Right lobe of liver (tissue), 6 donors: Measurements from ENCODE around the gene PCK1. TPM values are rescaled to one million over a fixed set of nuclear protein-coding genes. Genes with fewer than 3 reads are reported as not detected.

Experiments used
- ATAC-seq, 4 donors: fragments of 200-7000 bp; cut with Tn5 transposase; one replicate each; pipeline ENCODE4 v1.9.1; 2020; ENCODE audit warnings: mild to moderate bottlenecking in 4 of 4, moderate library complexity in 4 of 4
- DNase-seq, 3 donors: peaks; one replicate each; pipeline ENCODE4 v3.0.0-alpha.2; 2020
- H3K27ac ChIP-seq, 3 donors: fragments of 200-600 bp; one replicate each; pipeline ENCODE4 v1.8.0; 2022
- H3K27me3 ChIP-seq, 2 donors: fragments of 200-600 bp; one replicate each; pipeline ENCODE4 v1.8.0; 2022
- H3K36me3 ChIP-seq, 4 donors: fragments of 200-600 bp; sonication (generic) in 1 of 4; one replicate each; pipeline versions ENCODE4 v1.5.1 to v1.8.0; 2017 to 2022; ENCODE audit warnings: control low read depth in 1 of 4
- H3K4me1 ChIP-seq, 4 donors: fragments of 200-600 bp; sonication (generic) in 1 of 4; one replicate each; pipeline versions ENCODE4 v1.5.1 to v1.8.0; 2017 to 2022; ENCODE audit warnings: control low read depth in 1 of 4
- H3K4me3 ChIP-seq, 3 donors: fragments of 200-600 bp; one replicate each; pipeline ENCODE4 v1.8.0; 2022
- H3K9me3 ChIP-seq, 4 donors: fragments of 200-600 bp; sonication (generic) in 1 of 4; one replicate each; pipeline versions ENCODE4 v1.5.1 to v1.8.0; 2017 to 2022; ENCODE audit warnings: control low read depth in 1 of 4
- POLR2A ChIP-seq: fragments of 450-650 bp; IDR thresholded peaks from one replicate; pipeline ENCODE4 v1.6.1; 2017; ENCODE audit warnings: antibody characterized with exemption, mild to moderate bottlenecking
- WGBS: methylation state at CpG from one replicate; pipeline ENCODE4 v1.1.6; 2018; ENCODE audit warnings: low coverage, low lambda C conversion rate; ENCODE audit not compliant: insufficient coverage; ENCODE audit errors: missing lambda C conversion rate; 5-methylcytosine and 5-hydroxymethylcytosine counted together
- intact Hi-C, 2 donors: fragments of 100-400 bp; cut with DNase I; formaldehyde crosslinking; loops; one replicate each; pipeline versions ENCODE4 v1.11.2 to v1.14.1; 2022
- total RNA-seq, 6 experiments: library from RNA; depleted of rRNA in 2 of 6; stranded (reverse); fragments of >200 nt in 2 of 6; fragmentation: NEBNext Ultra II Directional in 3 of 6; extraction: Animal tissue kit (Norgen Biotek cat#: 25700) in 3 of 6; gene quantifications; one replicate each; pipeline versions ENCODE4 v1.1.0 to v1.2.4, GENCODE V29; 2016 to 2023
- TF ChIP-seq, protein P1 (sequence below), 4 donors: fragments of 200-600 bp in 3 of 4; fragments of 450-650 bp in 1 of 4; IDR thresholded peaks; one replicate each; pipeline versions ENCODE4 v1.5.1 to v1.8.0; 2016 to 2022; ENCODE audit warnings: antibody characterized with exemption in 4 of 4, mild to moderate bottlenecking in 2 of 4
- donor health status: DM: no; HTN: yes; CAD: no.
- donor health status: DM: no; HTN: no; CAD: no.
- donor health status: DM: no; HTN: no; CAD: no.
- donor health status: DM: no; HTN: yes; CAD: no.
- donor health status: DM: no; HTN: yes; CAD: no.

Gene PCK1
- total RNA-seq, 6 experiments from 2014 or later = 187 to 1,757 (median 778) TPM

GRCh38 chr20:57562541-57563465, 1.9 kb downstream of the PCK1 start:
- TF ChIP-seq, protein P1, sequence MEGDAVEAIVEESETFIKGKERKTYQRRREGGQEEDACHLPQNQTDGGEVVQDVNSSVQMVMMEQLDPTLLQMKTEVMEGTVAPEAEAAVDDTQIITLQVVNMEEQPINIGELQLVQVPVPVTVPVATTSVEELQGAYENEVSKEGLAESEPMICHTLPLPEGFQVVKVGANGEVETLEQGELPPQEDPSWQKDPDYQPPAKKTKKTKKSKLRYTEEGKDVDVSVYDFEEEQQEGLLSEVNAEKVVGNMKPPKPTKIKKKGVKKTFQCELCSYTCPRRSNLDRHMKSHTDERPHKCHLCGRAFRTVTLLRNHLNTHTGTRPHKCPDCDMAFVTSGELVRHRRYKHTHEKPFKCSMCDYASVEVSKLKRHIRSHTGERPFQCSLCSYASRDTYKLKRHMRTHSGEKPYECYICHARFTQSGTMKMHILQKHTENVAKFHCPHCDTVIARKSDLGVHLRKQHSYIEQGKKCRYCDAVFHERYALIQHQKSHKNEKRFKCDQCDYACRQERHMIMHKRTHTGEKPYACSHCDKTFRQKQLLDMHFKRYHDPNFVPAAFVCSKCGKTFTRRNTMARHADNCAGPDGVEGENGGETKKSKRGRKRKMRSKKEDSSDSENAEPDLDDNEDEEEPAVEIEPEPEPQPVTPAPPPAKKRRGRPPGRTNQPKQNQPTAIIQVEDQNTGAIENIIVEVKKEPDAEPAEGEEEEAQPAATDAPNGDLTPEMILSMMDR (IDR thresholded peaks at IDR 0.05) = no peak
- TF ChIP-seq POLR2A = peak; percentile 5
- Histone ChIP-seq H3K4me1 (peaks cover 0 to 39% (median 18%) of the 10 kb centered on the region in 4 donors), H3K9me3 (no peaks in the 10 kb centered on the region), H3K36me3 (peaks cover 0 to 49% (median 25%) of the 10 kb centered on the region in 4 donors), H3K27me3 (no peaks in the 10 kb centered on the region), H3K27ac (peak overlapping the region; percentile 73 to 98 (median 96)), H3K4me3 (peak overlapping the region in 2 of 3 donors; percentile 62 to 66)
- ATAC-seq (peak in 3 of 4 donors; percentile 3 to 7 (median 6)), DNase-seq (peak; percentile 62 to 87 (median 75))
- intact Hi-C loops = no loop called here
- 40% methylated on average over 20 of the region's 35 CpGs for WGBS

GRCh38 chr20:57563522-57563921, 2.6 kb downstream of the PCK1 start:
- Histone ChIP-seq H3K4me3 (peak overlapping the region in 2 of 3 donors; percentile 62 to 66), H3K36me3 (peaks cover 0 to 49% (median 25%) of the 10 kb centered on the region in 4 donors), H3K4me1 (peaks cover 0 to 35% (median 16%) of the 10 kb centered on the region in 4 donors), H3K9me3 (no peaks in the 10 kb centered on the region), H3K27ac (peak overlapping the region in 2 of 3 donors; percentile 96 to 98), H3K27me3 (no peaks in the 10 kb centered on the region)
- intact Hi-C loops = no loop called here
- no peak for TF ChIP-seq POLR2A
- TF ChIP-seq, protein P1 (IDR thresholded peaks at IDR 0.05) = no peak
- DNase-seq (peak in 2 of 3 donors; percentile 47 to 71), ATAC-seq (peak in 3 of 4 donors; percentile 0 to 3 (median 2))
- 76% methylated on average over 12 of the region's 12 CpGs for WGBS

GRCh38 chr20:57564180-57564802, 3.4 kb downstream of the PCK1 start:
- Histone ChIP-seq H3K27ac (peak overlapping the region in 2 of 3 donors; percentile 96 to 98), H3K9me3 (no peaks in the 10 kb centered on the region), H3K36me3 (peaks cover 0 to 49% (median 25%) of the 10 kb centered on the region in 4 donors), H3K4me3 (peak overlapping the region in 2 of 3 donors; percentile 62 to 66), H3K4me1 (peaks cover 0 to 35% (median 16%) of the 10 kb centered on the region in 4 donors), H3K27me3 (no peaks in the 10 kb centered on the region)
- ATAC-seq (peak in 3 of 4 donors; percentile 0 to 3 (median 1)), DNase-seq (peak in 2 of 3 donors; percentile 59 to 72)
- TF ChIP-seq, protein P1 (IDR thresholded peaks at IDR 0.05) = no peak
- intact Hi-C loops = no loop called here
- WGBS = 80% methylated on average over 2 of the region's 14 CpGs

- H3K27ac ChIP-seq = peak overlapping the region in 2 of 3 donors; percentile 96 to 98
- H3K36me3 ChIP-seq = peaks cover 0 to 49% (median 25%) of the 10 kb centered on the region in 4 donors
- TF ChIP-seq, protein P1 (IDR thresholded peaks at IDR 0.05) = no peak
- TF ChIP-seq POLR2A = peak; percentile 36
- H3K4me1 ChIP-seq = peaks cover 0 to 36% (median 12%) of the 10 kb centered on the region in 4 donors
- peak in 2 of 3 donors; percentile 55 to 58 for DNase-seq
- peak in 2 of 4 donors; percentile 0 for ATAC-seq
- no peaks in the 10 kb centered on the region for H3K27me3 ChIP-seq
- H3K4me3 ChIP-seq = peak overlapping the region in 2 of 3 donors; percentile 62 to 66
- H3K9me3 ChIP-seq = no peaks in the 10 kb centered on the region
- WGBS = 55% methylated on average over 8 of the region's 11 CpGs
- intact Hi-C loops = no loop called here
Observed at GRCh38 chr20:57564951-57565642, 4.2 kb downstream of the PCK1 start.
